Measurements from ENCODE around the gene SETD7.

SETD7 gene

GRCh38 chr4:139547979-139548378, 8.0 kb downstream of the SETD7 start:
- no peak for TF ChIP-seq CTCF (IDR thresholded peaks at IDR 0.05; ENCODE audit: low read depth, low read length)

GRCh38 chr4:139540632-139541031, 15.4 kb downstream of the SETD7 start:
- no peak for DNase-seq (ENCODE audit: extremely low read depth, low read depth)
- TF ChIP-seq CTCF (IDR thresholded peaks at IDR 0.05; ENCODE audit: low read depth, low read length) = no peak

More at GRCh38 chr4:139547979-139548378, 8.0 kb downstream of the SETD7 start:
- no peak for DNase-seq (ENCODE audit: extremely low read depth, low read depth)

GRCh38 chr4:139540161-139540560, 15.9 kb downstream of the SETD7 start:
- no peak for TF ChIP-seq CTCF (IDR thresholded peaks at IDR 0.05; ENCODE audit: low read depth, low read length)
- DNase-seq (ENCODE audit: extremely low read depth, low read depth) = no peak

GRCh38 chr4:139537292-139537691, 18.7 kb downstream of the SETD7 start:
- no peak for TF ChIP-seq CTCF (IDR thresholded peaks at IDR 0.05; ENCODE audit: low read depth, low read length)
- no peak for DNase-seq (ENCODE audit: extremely low read depth, low read depth)

- no peak for TF ChIP-seq CTCF (IDR thresholded peaks at IDR 0.05; ENCODE audit: low read depth, low read length)
- no peak for DNase-seq (ENCODE audit: extremely low read depth, low read depth)
Observed at GRCh38 chr4:139535871-139536234, 20.2 kb downstream of the SETD7 start.

- no peak for DNase-seq (ENCODE audit: extremely low read depth, low read depth)
- TF ChIP-seq CTCF (IDR thresholded peaks at IDR 0.05; ENCODE audit: low read depth, low read length) = no peak
Observed at GRCh38 chr4:139535228-139535870, 20.7 kb downstream of the SETD7 start.

- TF ChIP-seq CTCF (IDR thresholded peaks at IDR 0.05; ENCODE audit: low read depth, low read length) = no peak
Observed at GRCh38 chr4:139534287-139534950, 21.6 kb downstream of the SETD7 start.

More at GRCh38 chr4:139534287-139534950, 21.6 kb downstream of the SETD7 start:
- no peak for DNase-seq (ENCODE audit: extremely low read depth, low read depth)

All from AG09319 (cell line).